Esophagus squamous epithelium (tissue), 4 donors: ENCODE results near the gene TESK1.

Experiments used
- POLR2A ChIP-seq, 4 donors: fragments of 450-650 bp; IDR thresholded peaks; one replicate each; pipeline ENCODE4 v1.6.1; 2017; ENCODE audit warnings: antibody characterized with exemption in 4 of 4, mild to moderate bottlenecking in 4 of 4, moderate library complexity in 3 of 4
- TF ChIP-seq, protein P1 (sequence below), 6 experiments: fragments of 450-650 bp in 4 of 6; fragments of 200-600 bp in 2 of 6; sonication (generic) in 2 of 6; IDR thresholded peaks; one replicate each; pipeline ENCODE4 v1.5.1; 2016 to 2019; ENCODE audit warnings: antibody characterized with exemption in 6 of 6, mild to moderate bottlenecking in 4 of 6, moderate library complexity in 4 of 6

DNA sequence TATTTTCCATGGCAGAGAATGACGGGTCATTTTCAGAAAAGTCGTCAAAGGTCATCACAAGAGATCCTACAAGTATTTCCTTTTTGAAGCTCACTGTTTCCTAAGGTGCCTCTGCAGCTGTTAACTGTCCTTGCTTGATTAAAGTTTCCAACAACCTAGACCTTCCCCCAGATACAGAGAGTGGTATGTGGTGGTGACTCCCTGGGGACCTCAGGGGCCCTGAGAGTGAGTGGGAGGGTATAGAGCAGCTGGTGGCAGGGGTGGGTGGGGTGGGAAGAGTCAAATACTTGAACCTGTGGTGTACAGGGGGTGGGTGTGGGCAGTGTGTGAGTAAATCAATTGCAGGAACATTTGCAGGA is 14.7 kb downstream of the TESK1 start:
- TF ChIP-seq, protein P1, sequence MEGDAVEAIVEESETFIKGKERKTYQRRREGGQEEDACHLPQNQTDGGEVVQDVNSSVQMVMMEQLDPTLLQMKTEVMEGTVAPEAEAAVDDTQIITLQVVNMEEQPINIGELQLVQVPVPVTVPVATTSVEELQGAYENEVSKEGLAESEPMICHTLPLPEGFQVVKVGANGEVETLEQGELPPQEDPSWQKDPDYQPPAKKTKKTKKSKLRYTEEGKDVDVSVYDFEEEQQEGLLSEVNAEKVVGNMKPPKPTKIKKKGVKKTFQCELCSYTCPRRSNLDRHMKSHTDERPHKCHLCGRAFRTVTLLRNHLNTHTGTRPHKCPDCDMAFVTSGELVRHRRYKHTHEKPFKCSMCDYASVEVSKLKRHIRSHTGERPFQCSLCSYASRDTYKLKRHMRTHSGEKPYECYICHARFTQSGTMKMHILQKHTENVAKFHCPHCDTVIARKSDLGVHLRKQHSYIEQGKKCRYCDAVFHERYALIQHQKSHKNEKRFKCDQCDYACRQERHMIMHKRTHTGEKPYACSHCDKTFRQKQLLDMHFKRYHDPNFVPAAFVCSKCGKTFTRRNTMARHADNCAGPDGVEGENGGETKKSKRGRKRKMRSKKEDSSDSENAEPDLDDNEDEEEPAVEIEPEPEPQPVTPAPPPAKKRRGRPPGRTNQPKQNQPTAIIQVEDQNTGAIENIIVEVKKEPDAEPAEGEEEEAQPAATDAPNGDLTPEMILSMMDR (IDR thresholded peaks at IDR 0.05) = no peak
- no peak for TF ChIP-seq POLR2A (IDR thresholded peaks at IDR 0.05)
